Activated T-cell treated with anti-CD3 and anti-CD28 coated beads, Interleukin-2, amount 50 U/mL, for 1 hour (primary cell): ENCODE results near the gene PTPRC.

Experiments used
- DNase-seq: peaks from one replicate; pipeline ENCODE4 v3.0.0-alpha.2; 2020

PTPRC gene

DNA sequence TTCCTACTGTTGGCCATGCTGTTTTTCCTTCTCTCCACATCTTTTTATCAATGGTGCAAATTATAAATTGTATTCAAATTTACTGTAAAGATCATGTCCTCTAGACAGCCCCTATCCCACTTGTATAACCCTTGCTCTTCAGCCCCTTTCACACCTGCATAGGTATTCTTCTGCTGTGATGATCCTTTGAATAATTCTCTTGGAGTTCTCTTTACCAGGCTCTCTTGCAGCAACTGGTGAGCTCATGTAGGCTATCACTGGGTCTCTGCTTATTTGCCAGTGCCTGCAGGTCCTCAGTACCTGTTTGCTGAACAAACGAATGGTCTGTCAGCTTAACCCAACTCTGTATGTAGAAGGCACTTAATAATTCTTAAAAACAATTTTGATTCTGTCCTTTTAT lies 8.2 kb downstream of the PTPRC start:
- DNase-seq: no peak

DNA sequence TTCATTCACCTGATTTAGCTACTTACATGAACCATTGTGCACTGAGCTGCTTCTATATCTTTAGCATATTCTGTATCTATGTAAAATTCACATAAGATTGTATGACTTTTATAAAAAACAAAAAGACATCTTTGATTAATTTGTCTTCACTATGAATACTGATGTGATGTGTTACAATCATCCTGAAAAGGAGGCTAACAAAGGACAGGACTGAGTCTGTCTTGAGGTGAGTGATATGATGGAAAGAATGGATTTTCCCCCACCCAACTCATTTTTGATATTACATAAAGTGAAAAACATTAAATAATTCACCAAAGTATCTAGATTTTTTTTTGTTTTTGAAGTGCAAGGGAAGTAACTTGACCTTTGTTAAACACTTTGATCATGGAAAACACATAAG lies 9.8 kb downstream of the PTPRC start:
- DNase-seq: no peak

DNA sequence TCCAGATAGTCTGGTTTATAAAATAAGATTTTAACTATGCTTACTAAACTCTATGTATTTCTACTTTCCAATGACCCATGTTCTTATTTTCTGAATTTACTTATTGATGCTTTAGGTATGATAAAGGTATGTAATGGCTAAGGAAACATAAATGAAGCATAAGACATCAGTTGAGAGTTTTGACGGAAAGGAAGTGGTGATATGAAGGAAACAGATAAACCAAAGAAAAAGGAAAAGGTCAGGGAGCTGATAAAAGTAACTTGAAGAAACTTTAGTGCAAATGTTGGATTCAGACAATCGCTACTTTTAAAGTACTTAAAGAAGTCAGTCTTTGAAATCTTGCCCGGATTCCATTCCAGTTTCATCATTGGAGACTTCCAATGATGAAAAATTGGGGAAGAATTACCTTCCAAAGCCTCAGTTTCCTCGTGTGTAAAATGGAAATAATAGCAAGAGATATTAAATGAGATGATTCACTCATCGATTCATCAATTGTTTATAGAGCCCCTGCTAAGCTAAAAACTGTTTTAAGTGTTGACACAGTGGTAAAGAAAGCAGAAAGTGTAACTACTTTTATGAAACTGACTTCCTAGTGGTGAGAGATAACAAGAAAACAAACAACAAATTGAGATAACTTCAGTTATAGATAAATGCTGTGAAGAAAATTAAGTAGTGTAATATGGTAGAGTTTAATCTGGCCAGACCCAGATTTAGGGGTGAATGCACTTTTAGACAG lies 10.6 kb downstream of the PTPRC start:
- DNase-seq: no peak

DNA sequence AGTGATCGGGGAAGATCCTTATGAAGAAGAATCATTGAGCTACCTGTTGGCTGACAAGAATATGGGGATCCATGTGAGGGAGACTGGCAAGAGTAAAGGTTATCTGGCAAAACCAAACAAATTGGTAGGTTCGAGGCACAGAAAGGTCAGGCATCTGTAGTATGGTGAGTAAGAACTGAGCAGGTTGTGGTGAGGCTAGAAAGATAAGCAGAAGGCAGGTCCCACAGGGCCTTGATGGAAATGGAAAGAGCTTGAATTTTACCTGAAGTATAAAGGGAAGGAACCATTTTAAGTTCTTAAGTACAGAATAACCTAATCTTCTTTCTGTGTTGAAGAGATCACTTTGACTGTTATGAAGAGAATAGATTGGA lies 11.1 kb downstream of the PTPRC start:
- no peak for DNase-seq

DNA sequence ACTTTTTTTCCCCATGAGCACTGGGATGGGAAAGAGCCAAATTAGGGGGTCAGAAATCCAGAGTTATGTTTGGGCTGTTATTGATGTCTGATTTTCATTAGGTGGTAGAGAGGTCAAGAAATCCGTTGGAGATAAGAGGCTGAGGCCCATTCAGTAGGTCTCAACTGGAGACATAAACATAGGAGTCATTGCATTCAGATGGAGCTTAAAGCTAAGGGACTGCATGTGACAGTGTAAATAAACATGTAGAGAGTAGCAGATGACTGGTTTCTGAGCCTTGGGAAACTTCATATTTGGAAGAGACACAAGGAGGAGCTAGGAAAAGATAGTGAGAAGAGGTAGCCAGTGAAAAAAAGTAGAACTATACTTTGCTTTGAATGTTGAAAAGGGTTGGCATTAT lies 11.7 kb downstream of the PTPRC start:
- no peak for DNase-seq

DNA sequence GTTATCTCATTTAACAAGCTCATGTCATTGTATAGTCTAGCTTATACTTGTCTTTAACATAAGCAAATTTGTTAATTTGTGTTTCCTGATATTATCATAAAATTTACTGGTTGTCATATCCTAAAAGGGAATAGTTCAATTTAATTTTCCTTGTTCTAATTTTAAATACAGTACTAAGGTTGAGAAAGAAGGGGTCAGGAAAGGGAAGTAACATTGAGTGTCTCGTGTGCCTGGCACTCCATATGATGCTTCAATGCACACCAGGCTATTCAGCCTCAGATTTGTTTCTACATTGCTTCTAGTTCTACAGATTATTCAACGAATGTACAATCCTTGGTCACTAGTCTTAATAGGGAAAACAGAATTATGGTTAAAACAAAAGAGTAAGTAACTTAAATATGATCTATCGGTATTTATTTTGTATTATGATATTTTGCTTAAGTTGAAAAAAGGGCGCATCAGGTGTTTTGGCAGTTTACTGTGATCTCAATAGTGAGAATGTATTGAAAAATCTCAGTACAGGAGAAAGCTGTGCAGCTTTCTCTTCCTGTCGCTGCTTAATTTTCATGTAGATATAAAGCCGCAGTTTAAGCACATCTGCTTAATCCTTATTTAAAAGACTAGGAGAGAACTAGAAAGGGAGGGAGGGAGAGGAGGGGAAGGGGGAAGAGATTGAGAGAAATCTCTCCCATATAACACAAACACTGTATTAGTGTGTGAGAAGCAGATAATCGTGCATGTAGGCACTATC lies 13.0 kb downstream of the PTPRC start:
- DNase-seq: no peak

DNA sequence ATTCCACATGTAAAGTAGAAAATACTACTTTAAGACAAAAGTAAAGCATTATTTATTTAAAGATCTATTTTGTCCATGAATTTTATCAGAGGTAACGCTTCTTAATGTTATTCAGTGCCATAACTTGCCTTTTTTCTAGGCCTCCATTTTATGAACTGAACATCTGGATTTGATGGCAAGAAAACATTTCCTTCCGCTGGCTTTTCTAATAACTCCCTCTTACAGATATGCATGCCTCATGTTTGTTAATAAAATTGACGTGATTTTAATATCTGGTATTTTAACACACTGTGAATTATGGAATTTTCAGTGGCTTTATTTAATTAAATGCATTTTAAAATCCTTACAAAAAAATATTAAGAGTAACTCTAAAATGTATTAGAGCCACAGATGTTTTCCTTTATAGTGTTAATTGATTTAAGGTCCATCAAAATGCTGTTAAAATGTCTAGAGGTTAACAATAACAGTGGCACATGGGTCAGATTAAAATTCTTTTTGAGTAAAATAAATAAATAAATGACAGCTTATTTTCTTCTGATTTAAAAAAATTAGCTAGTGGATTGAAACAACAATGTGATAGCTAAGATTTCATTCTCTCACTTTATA lies 15.1 kb downstream of the PTPRC start:
- no peak for DNase-seq

DNA sequence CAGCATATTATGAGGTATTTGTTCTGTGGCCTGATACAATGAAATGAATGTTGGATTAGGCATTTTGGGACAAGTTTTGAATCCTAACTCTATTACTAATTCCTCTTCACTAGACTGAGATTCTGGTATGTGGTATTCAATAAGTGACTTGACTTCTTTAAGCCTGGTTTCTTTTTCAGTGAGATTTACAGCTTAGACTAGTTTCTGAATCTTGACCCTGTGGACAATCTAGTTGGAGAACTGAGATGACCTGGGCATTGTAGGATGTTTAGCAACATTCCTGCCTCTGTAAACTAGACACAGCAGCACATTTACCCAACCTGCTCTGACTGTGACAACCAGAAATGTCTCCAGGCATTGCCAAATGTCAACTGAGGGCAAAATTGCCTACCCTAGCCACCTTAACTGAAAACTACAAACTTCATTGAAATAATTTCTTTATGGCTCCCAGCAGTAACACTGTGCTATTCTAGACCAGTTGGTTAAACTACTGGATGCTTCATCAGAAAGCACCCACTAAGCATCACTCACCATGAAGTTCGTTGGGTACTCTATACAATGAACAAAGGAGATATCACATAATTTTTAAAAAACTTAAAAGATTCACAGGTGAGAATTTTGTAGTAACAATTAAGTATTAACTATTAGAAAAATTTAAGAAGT lies 16.8 kb downstream of the PTPRC start:
- no peak for DNase-seq

DNA sequence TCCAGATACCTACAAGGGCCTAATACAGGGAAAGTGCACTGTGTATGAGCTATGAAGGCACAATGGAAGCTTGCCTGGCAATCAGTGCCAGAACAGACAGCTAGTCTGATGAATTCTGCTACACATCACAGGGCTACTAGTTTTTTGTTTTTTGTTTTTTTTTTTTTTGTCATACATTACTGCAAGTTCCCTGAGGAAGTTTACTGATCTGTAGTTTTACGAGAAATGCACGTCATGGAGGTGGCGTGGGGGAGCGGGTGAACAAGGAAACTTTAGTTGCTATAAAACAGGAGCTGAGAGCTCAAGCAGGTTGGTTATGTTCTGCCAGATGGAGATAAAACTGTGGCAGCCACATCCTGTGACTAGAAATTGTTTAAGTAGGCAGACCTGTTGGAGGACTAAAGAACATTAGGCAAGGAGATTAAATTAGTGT lies 17.7 kb downstream of the PTPRC start:
- peak; percentile 79 for DNase-seq

DNA sequence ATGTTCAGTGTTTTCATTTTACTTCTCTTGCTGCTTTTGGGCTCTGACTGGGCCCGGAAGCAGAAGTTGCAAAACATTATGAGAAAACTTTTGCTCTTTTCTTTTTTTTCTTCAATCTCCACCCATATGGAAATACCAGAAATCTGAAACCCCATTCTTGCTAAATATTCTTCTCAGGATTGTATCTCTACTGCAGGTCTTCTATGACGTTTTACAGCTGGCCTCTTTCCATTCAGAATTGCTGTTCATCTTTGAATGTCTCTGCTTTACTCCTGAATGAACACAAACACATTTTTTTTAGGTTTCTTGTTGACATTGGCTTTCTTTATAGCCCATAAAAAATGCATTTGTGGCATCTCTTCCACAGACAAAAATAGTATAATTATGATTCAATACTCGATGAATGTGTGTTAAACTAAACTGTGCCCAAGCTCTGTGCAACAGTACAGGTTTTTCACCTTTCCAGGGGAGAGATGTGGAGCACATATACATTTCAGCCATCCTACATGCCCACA lies 18.8 kb downstream of the PTPRC start:
- DNase-seq: no peak

DNA sequence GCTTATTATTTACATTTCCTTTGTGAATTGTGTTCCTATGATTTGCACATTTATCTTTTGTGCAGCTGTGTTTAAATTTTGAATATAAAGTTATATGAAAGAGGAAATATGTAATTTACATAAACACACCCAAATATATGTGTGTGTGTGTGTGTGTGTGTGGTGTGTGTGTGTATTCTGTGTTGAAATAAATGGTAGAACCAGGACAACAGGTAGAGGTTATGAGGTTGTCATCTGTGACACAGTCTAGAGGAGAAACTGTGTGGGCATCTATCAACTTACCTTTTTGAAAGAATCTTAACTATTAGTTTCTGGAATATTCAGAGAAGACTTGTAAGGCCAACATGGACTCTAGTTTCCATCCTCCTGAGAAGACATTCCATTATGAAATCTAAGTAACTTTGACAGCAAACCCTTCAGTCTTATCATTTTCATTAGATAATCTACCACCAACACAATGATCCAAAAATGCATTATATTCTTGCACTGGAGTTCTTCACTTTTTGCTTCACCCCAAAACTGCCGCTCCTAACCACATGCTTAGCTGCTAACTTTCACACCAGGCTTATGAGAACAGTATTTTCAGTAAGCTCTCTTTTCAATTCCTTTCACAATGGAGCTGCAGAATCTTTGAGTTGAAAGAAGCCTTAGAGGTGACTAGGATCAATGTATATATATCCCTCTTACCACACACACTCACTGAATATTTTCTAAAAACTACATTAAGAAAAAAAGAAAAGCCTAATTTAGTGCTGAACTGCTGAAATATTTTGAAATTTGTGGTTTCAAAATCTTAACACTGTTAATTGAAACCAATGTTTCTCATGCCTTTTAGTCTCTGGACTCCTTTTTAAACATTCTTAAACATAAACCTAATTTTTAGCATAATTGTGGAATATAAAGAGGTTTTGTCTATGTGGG lies 21.8 kb downstream of the PTPRC start:
- no peak for DNase-seq

DNA sequence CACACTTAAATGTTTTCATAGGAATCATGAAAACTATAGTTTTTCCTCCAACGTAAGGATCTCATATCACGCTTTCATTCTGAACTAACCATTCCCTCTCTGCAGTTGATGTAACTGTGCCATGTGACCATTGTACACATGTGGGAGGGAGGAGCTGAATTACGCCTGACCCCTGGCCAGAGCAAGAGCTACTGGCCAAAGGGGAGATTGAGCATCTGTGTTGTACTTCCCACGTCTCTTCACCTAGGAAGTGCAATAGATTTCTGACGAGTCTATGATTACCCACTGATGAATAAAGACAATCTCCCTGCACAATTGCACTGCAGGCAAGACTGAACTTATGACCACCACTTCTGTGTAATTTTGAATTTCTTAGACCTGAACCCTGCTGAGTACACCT lies 24.0 kb downstream of the PTPRC start:
- DNase-seq: no peak

DNA sequence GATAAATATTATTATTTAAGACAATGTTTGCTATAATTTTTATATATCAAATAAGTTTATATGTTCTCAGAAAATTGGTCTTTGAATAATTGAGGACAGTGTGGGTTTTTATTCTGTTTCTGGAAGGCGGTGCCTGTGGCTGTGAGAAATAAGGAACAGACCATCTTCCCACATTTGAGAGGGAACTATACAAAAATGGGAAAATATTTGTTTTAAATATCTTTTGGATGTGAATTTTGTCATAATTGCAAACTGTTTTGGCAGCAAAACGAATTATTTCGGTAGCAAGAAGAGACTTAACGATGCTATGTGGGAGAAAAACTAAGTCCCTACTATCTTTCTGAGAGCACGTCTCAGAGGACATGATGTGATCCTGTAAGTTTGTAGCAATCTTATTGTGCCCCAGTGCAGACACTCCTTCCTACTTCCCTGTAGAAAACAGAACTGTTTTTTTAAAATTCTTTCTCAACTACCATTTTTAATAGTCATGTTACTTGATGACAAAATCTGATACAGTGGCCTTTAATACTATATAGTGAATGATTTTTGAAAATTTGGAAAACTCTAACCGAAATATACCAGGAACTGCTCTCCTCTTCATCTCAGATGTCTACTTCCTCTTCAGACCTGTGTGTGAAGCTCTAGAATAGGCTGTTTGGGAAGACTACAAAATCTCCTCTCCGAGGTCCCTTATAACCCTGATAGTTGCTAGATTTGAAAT lies 25.4 kb downstream of the PTPRC start:
- DNase-seq: no peak

DNA sequence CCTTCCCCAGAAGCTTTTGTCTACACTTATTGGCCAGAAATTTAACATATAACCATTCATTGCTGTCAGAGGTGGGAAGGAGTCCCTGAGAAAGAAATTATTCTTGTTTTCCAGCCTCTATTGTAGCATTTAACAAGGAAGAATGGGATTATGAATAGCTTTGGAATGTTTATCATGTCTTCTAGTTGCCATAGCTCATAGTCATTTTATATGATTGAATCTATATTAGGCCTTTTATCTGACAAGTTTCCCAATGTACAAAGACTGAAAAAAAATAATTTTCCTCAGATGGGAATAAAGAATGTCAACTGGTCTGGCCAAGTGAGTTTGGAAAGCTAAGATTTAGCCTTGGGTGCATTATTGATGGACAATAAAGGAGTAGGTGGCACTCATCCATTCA lies 28.3 kb downstream of the PTPRC start:
- DNase-seq: no peak

DNA sequence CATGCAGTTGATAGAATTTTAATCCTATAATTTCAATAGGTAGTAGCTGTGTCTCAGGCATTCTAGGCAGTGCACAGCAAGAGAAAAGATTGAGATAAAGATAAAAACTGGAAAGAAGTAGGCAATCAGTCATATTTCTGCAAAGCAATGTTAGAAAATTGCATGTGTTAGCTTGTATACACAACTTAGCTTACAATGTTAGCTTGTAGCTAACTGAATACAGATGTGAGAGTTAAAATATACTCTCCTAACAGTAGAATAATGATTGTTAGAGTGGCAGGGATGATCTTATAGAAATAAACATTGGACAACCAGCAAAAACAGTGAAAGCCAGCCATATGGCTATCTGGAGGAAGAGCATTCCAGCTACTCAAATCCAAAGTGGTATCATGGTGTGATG lies 29.0 kb downstream of the PTPRC start:
- DNase-seq: no peak

DNA sequence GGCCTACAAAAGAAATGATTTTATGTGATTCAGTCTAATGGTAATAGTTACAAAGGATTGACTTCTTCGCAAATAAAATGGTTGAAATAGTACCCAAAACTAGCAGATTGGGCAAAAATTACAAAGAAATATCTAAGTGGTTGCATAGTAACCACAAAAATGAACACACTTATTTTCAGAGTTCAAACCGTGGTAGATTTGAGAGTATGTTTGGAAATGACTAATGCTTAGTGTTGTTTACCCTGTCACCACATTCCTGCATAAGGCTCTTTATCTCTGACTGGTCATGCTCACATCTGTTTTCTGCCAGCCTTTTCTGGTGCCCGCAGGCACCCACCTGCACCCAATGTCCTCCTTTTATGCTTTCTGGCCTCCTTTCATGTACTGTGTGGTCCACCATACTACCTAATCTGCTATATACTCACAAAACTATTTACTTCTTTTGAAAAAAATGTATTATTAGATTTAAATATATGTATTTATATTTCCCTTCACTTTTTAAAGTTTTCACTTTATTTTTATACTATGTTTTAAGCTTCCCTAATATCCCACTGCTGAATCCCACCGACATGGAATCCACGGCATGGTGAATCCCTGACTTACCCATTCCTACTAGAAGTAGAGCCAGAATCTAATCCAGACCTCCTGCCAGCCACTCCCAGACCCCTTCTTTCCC lies 30.3 kb downstream of the PTPRC start:
- no peak for DNase-seq

DNA sequence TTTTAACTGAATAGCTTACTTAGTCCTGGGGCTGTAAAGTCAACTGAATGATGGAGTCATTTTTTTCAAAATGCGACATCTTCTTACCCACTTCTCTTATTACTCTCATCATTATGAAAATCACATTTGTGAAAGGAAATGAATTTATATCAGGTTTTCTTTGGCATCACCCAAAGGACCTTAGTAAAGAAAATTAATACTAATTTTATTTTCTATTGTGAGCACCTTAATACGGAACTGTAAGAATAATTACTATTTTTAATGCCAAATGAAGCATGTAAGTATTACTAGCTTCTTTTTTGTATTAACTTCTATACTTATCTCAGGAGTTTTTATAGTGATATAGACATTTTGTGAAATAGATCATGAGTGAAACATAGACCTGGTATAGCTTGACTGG lies 30.9 kb downstream of the PTPRC start:
- DNase-seq: no peak

DNA sequence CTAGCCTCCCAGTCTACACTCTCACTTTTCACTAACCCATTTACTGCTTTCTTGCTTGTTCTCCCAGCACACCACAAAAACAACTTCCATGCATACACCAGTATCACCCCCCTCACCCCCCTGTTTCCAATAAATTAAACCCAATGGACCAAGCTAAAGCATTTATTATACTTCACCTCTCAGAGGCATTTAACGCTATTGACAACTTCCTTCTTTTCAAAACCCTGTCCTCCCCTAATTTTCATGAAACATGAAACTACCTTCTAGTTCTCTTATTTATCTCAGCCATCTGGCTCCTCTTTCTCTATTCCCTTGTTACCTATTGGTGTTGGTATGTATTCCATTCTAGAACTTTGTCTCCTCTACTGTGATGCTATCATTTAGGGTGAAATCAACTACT lies 32.3 kb downstream of the PTPRC start:
- DNase-seq: no peak

DNA sequence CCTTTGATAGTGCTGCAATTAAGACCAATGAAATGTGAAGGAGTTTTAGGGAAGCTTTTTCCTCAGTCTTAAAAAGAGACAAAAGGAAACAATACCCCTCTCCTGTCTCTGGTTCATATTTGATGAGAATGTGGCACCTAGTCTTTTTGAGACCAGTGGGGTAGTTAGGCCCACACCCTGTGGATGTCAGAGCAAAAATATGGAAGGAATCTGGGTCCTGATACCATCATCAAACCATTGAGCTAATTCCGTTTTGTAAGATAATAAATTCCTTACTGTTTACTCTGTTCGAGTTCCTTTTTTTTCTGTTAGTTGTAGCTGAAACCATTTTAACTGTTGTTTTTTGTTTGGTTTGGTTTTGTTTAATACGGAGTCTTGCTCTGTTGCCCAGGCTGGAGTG lies 33.3 kb downstream of the PTPRC start:
- no peak for DNase-seq

DNA sequence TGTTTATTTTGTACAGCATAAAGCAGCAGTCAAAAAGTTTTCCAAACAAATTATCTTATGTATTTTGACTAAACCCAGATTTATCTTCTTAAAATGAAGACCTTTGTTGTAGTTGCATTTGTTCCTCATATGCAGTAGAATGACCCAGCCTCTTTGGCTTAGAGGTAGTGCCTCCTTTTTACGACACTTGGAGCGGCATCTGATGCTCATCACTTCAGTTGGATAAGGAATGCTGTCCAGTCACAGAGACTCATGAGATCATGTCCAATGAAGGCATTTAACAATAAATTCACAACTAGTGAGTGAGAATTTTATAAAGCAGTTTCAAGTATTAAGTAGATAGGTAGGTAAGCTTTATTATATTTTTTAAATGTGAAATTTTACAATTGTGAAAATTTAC lies 35.2 kb downstream of the PTPRC start:
- no peak for DNase-seq

DNA sequence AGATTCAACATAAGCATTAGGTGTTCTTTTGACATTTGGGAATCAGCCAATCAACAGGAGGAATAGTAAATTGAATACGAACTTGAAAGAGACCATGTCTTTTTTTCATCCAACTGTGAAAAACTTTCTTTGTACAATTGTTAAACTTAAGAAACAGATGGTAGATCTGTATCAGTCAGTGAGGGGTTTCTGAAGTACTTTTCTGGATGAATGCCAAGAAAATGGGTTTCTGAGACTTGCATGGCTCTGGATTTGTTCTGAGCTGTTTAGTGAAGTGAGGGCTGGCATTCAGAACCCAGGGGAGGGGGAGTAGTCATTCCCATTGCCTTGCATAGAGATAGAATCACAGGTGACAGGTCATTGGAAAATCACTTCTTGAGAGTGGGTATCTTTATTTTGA lies 37.4 kb downstream of the PTPRC start:
- DNase-seq: no peak
